Ovary (tissue), 3 donors: ENCODE results near the gene FST.

Experiments used
- CTCF ChIP-seq, 3 donors: fragments of 450-650 bp in 2 of 3; fragments of 200-600 bp in 1 of 3; IDR thresholded peaks; one replicate each; pipeline versions ENCODE4 v1.5.1 to v1.8.0; 2016 to 2022; ENCODE audit warnings: antibody characterized with exemption in 3 of 3, mild to moderate bottlenecking in 1 of 3
- EP300 ChIP-seq: sonication (generic); formaldehyde crosslinking; IDR thresholded peaks from one replicate; pipeline ENCODE4 v1.6.1; 2017; ENCODE audit warnings: antibody characterized with exemption
- donor health status: DM: no; HTN: no; CAD: no.

GRCh38 chr5:53473633-53474032 lies 6.8 kb upstream of the FST start:
- TF ChIP-seq CTCF (IDR thresholded peaks at IDR 0.05) (no peak), EP300 (no peak)
